Karpas-422 (cell line): ENCODE data around the gene CPA2. TPM values are rescaled to one million over a fixed set of nuclear protein-coding genes. Genes with fewer than 3 reads are reported as not detected.

ENCODE experiments used
- DNase-seq: peaks from one replicate; pipeline ENCODE4 v3.0.0-alpha.2; 2015
- H2AFZ ChIP-seq: fragments of 200-600 bp; sonication (generic); 2 replicates; pipeline ENCODE4 v1.6.1; 2014; ENCODE audit warnings: antibody characterized with exemption, low read length, mixed read lengths
- H3K27ac ChIP-seq: fragments of 200-600 bp; sonication (generic); 2 replicates; pipeline ENCODE4 v1.5.1; 2014; ENCODE audit warnings: mild to moderate bottlenecking, low read length, moderate library complexity
- H3K27me3 ChIP-seq: fragments of 200-600 bp; sonication (generic); 2 replicates; pipeline ENCODE4 v1.6.1; 2014; ENCODE audit warnings: low read length, mixed read lengths
- H3K36me3 ChIP-seq: fragments of 200-600 bp; sonication (generic); 2 replicates; pipeline ENCODE4 v1.6.1; 2014; ENCODE audit warnings: low read length, mixed read lengths; ENCODE audit not compliant: insufficient read depth
- H3K4me1 ChIP-seq: fragments of 200-600 bp; sonication (generic); 2 replicates; pipeline ENCODE4 v1.6.1; 2014; ENCODE audit warnings: mild to moderate bottlenecking, low read length, mixed read lengths
- H3K4me2 ChIP-seq: fragments of 200-600 bp; sonication (generic); 2 replicates; pipeline ENCODE4 v1.6.1; 2014; ENCODE audit warnings: low read length, low read depth, mild to moderate bottlenecking; ENCODE audit not compliant: poor library complexity, severe bottlenecking
- H3K4me3 ChIP-seq: fragments of 200-600 bp; sonication (generic); 2 replicates; pipeline ENCODE4 v1.5.1; 2014; ENCODE audit warnings: mild to moderate bottlenecking, antibody characterized with exemption, low read length, mixed read lengths
- H3K79me2 ChIP-seq: fragments of 200-600 bp; sonication (generic); 2 replicates; pipeline ENCODE4 v1.6.1; 2014; ENCODE audit warnings: mild to moderate bottlenecking, low read length, mixed read lengths
- H3K9ac ChIP-seq: fragments of 200-600 bp; sonication (generic); 2 replicates; pipeline ENCODE4 v1.6.0; 2014; ENCODE audit warnings: low read length
- H3K9me2 ChIP-seq: fragments of 200-600 bp; sonication (generic), shearing (Covaris generic); replicated peaks from 2 replicates; pipeline ENCODE4 v1.6.0; 2014; ENCODE audit warnings: mild to moderate bottlenecking, low read length, moderate library complexity; ENCODE audit not compliant: insufficient read depth
- H3K9me3 ChIP-seq: fragments of 300-700, 200-600 bp; sonication (generic); 2 replicates; pipeline ENCODE4 v1.6.1; 2014; ENCODE audit warnings: low read length, mixed read lengths
- H4K20me1 ChIP-seq: fragments of 200-600 bp; sonication (generic); 2 replicates; pipeline ENCODE4 v1.6.1; 2014; ENCODE audit warnings: mild to moderate bottlenecking, antibody characterized with exemption, low read length, low read depth; ENCODE audit not compliant: insufficient read depth
- total RNA-seq: library from RNA; depleted of rRNA; stranded (reverse); fragments of >200 nt; shearing (Covaris generic); gene quantifications from 2 replicates; pipeline ENCODE4 v1.2.3, GENCODE V29; 2014; ENCODE audit warnings: low replicate concordance

The CPA2 gene
- total RNA-seq, 1 experiment from 2014 or later: not detected

- Histone ChIP-seq H3K4me3 (no peak overlapping the region), H3K9ac (no peak overlapping the region), H3K79me2 (no peaks in the 10 kb centered on the region), H3K4me2 (no peak overlapping the region), H3K27ac (no peak overlapping the region), H3K36me3 (no peaks in the 10 kb centered on the region), H3K9me2 (no peaks in the 10 kb centered on the region), H3K4me1 (no peaks in the 10 kb centered on the region), H3K27me3 (no peaks in the 10 kb centered on the region), H3K9me3 (peaks cover 3% of the 10 kb centered on the region; the same call in 1 of the 2 replicates), H2AFZ (no peak overlapping the region), H4K20me1 (no peaks in the 10 kb centered on the region)
- DNase-seq: no peak
Observed at GRCh38 chr7:130262448-130262847, 4.2 kb upstream of the CPA2 start.

- no peaks in the 10 kb centered on the region for H3K9me2 ChIP-seq
- DNase-seq: peak; percentile 36
- no peak overlapping the region for H3K4me3 ChIP-seq
- H4K20me1 ChIP-seq: no peaks in the 10 kb centered on the region
- H3K27ac ChIP-seq: no peak overlapping the region
- no peak overlapping the region for H3K4me2 ChIP-seq
- H3K79me2 ChIP-seq: no peaks in the 10 kb centered on the region
- peaks cover 3% of the 10 kb centered on the region; the same call in 1 of the 2 replicates for H3K9me3 ChIP-seq
- no peak overlapping the region for H2AFZ ChIP-seq
- no peak overlapping the region for H3K9ac ChIP-seq
- H3K36me3 ChIP-seq: no peaks in the 10 kb centered on the region
- no peaks in the 10 kb centered on the region for H3K4me1 ChIP-seq
- H3K27me3 ChIP-seq: no peaks in the 10 kb centered on the region
Observed at GRCh38 chr7:130263130-130263529, 3.5 kb upstream of the CPA2 start.

GRCh38 chr7:130266961-130267321 lies 278 bp downstream of the CPA2 start:
- H3K36me3 ChIP-seq: no peaks in the 10 kb centered on the region
- H3K27ac ChIP-seq: no peak overlapping the region
- H3K27me3 ChIP-seq: no peaks in the 10 kb centered on the region
- no peaks in the 10 kb centered on the region for H4K20me1 ChIP-seq
- no peak overlapping the region for H3K4me2 ChIP-seq
- no peak overlapping the region for H3K4me3 ChIP-seq
- H3K9ac ChIP-seq: no peak overlapping the region
- peak; percentile 14 for DNase-seq
- H3K79me2 ChIP-seq: no peaks in the 10 kb centered on the region
- peaks cover 6% of the 10 kb centered on the region for H3K4me1 ChIP-seq
- no peak overlapping the region for H2AFZ ChIP-seq
- no peaks in the 10 kb centered on the region for H3K9me3 ChIP-seq
- no peaks in the 10 kb centered on the region for H3K9me2 ChIP-seq

DNA sequence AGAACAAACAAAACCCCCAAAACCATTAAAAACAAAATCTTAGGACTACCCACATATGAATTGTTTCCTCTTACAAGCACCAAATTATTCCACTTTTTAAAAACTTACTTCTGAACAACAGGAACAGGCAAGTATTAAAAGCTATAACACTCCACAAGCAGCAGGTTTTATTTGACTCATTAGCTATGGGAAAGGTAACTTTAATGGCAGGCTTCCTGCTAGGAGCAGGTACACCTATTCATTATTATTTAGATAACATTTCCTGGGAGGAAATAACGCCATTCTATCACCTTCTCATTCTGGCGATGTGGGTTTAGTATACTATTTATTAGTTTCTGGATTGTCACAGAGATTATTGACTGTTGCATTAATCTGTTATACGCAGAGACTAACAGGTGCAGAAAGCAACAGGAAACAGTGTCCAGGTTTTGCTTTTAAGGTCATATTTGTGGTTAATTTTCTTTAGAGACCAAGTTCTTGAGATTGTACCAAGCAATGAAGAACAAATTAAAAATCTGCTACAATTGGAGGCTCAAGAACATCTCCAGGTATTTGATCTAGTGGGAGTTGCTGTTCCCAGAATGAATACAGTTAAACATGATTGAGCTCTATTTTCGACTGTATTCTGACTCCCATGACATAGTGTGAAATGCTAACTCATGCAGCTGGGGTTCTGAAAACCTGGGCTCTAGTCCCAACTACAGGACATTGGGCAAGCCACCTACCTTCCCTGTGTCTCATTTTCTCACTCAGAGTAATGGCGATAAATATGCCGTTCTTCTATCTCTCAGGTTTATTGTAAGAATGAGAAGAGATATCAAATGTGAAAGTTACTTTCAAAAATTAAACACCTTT lies 2.0 kb downstream of the CPA2 start:
- H3K9ac ChIP-seq: no peak overlapping the region
- H2AFZ ChIP-seq: no peak overlapping the region
- no peaks in the 10 kb centered on the region for H3K36me3 ChIP-seq

DNA sequence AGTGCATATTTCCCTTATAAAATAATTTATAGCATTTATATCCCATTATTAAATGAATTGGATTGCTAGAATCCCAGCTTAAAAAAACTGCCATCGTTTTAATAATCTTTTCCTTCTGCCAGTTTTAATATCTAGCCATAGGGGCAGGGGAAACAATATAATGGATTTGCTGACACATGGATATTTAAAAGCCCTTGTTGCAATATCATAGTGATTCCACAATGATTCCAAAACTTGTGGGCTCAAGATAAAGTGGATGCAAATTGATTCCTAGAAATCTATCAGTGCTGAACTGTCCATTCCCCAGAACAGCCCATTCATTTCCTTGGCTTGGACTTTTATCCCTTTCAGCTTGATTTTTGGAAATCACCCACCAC lies 2.6 kb downstream of the CPA2 start:
- Histone ChIP-seq H3K9me3 (no peaks in the 10 kb centered on the region), H3K9ac (no peak overlapping the region), H3K27ac (no peak overlapping the region)

More for the DNA sequence above, 2.0 kb downstream of the CPA2 start:
- no peaks in the 10 kb centered on the region for H3K79me2 ChIP-seq
- H4K20me1 ChIP-seq: no peaks in the 10 kb centered on the region
- H3K4me2 ChIP-seq: no peak overlapping the region
- DNase-seq: no peak
- peaks cover 7% of the 10 kb centered on the region for H3K4me1 ChIP-seq
- no peaks in the 10 kb centered on the region for H3K9me2 ChIP-seq
- H3K9me3 ChIP-seq: no peaks in the 10 kb centered on the region
- H3K27me3 ChIP-seq: no peaks in the 10 kb centered on the region
- no peak overlapping the region for H3K27ac ChIP-seq
- no peak overlapping the region for H3K4me3 ChIP-seq

DNA sequence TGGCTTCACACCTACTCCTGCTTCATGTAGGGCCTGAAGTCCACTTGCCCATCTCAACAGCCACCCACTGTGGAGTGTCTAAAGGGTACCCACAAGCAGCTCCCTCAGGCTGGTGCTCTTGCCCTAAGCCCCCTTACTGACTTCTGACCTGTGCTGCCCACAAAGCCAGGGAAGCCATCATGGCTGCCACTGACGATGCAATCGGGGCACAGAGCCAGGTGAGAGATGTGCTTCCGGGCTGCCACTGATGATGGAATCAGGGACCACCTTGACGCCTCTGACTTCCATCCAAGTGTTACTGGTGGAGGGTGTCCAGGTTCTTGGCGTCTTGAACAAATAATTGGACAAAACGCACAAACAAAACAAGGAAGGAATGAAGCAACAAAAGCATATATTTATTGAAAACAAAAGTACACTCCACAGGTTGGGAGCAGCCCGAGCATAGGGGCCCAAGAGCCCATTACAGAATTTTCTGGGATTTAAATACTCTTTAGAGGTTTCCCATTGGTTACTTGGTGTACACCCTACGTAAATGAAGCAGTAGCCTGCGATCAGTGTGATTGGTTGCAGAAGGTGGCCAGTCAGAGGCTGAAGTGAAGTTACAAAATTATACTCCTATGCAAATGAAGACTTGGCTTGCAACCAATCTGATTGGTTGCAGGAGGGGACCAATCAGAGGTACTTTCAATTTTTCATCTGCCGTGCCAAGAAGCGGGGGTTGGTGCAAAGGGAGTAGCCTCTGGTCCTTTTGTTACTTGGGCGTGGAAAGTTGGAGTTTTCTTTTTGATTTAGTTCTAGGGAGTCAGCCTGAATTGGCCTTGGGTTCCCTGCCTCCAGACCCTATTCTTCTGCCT lies 4.5 kb downstream of the CPA2 start:
- Histone ChIP-seq H3K4me2 (peak overlapping the region; percentile 54), H3K4me3 (no peak overlapping the region), H3K36me3 (no peaks in the 10 kb centered on the region), H2AFZ (peak overlapping the region; percentile 82; the same call in 1 of the 2 replicates), H4K20me1 (no peaks in the 10 kb centered on the region), H3K4me1 (peaks cover 7% of the 10 kb centered on the region), H3K9me3 (no peaks in the 10 kb centered on the region), H3K27ac (no peak overlapping the region), H3K79me2 (no peaks in the 10 kb centered on the region), H3K27me3 (no peaks in the 10 kb centered on the region), H3K9me2 (no peaks in the 10 kb centered on the region), H3K9ac (peak overlapping the region; percentile 31; the same call in 1 of the 2 replicates)
- peak; percentile 49 for DNase-seq

More for the DNA sequence above, 2.6 kb downstream of the CPA2 start:
- no peak overlapping the region for H3K4me3 ChIP-seq
- no peaks in the 10 kb centered on the region for H4K20me1 ChIP-seq
- no peaks in the 10 kb centered on the region for H3K36me3 ChIP-seq
- H3K4me1 ChIP-seq: peaks cover 7% of the 10 kb centered on the region
- no peaks in the 10 kb centered on the region for H3K27me3 ChIP-seq
- H3K9me2 ChIP-seq: no peaks in the 10 kb centered on the region
- no peak overlapping the region for H3K4me2 ChIP-seq
- H2AFZ ChIP-seq: no peak overlapping the region
- no peaks in the 10 kb centered on the region for H3K79me2 ChIP-seq
- DNase-seq: peak; percentile 12

- no peak overlapping the region for H3K9ac ChIP-seq
- H4K20me1 ChIP-seq: no peaks in the 10 kb centered on the region
- no peaks in the 10 kb centered on the region for H3K27me3 ChIP-seq
- H3K36me3 ChIP-seq: no peaks in the 10 kb centered on the region
- DNase-seq: peak; percentile 27
- no peaks in the 10 kb centered on the region for H3K79me2 ChIP-seq
- no peak overlapping the region for H3K27ac ChIP-seq
- no peaks in the 10 kb centered on the region for H3K9me2 ChIP-seq
- peaks cover 7% of the 10 kb centered on the region for H3K4me1 ChIP-seq
- H3K4me2 ChIP-seq: no peak overlapping the region
- H3K9me3 ChIP-seq: no peaks in the 10 kb centered on the region
- H3K4me3 ChIP-seq: no peak overlapping the region
- no peak overlapping the region for H2AFZ ChIP-seq
Observed at GRCh38 chr7:130272381-130273080, 5.9 kb downstream of the CPA2 start.
